Right hindlimb (tissue), 1 donor: ENCODE measurements around the gene PIGS.

Experiments
- DNase-seq: peaks from one replicate; pipeline ENCODE4 v3.0.0-alpha.2; 2018

Gene PIGS

DNA sequence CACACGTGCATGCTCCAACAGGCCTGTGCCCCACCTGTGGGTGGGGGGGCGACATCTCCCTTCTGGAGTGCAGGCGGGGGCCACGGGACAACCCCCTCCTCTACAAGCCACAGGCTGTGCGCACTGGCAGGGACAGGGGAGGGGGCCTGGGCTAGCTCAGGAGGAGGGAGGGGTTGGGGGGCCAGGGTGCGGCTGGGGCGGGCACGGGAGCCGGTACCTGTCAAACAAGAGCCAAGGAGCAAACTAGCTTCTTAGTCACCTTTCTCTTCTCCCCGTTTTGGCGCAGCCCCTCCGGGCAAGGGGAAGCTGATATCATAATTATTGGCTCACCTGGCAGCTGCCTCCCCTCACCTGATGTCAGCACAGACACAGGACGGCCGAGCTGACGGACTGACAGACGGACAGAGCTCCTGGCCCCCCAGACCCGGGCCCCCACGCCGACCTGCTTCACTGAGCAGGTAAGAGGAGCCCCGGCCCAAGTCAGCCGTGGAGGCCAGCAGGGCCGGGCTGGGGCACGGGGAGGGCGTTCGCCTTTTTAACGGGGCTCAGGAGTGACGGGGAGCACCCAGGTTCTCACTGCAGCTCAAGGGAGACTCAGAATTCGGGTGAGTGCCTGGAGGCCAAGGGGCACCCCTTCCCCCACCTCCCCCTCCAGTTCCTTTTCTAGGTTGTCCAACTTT, 65.2 kb downstream of the PIGS start, which contains the start of gene FOXN1:
FOXN1 (plus strand) TSS at position 363 of the 680 bp plus-strand sequence. CDS start 17,622 bp downstream, outside the sequence.
- no peak for DNase-seq

DNA sequence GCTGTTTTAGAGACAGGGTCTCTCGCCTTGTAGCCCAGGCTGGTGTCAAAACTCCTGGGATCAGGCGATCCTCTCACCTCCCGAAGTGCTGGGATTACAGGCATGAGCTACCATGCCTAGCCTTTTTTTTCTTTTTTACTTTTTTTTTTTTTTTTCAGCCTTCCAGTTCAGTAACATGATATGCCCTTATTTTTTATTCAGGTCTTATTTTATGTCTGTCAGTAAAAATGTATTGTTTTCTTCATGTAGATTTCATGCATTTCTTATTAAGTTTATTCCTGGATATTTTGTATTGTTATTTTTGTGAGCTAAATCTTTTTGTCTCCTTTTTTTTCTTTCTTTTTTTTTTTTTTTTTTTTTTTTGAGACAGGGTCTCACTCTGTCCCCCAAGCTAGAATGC, 67.9 kb downstream of the PIGS start:
- DNase-seq = no peak
